HepG2 (cell line): ENCODE data around the gene THRAP3. TPM values are rescaled to one million over a fixed set of nuclear protein-coding genes. Genes with fewer than 3 reads are reported as not detected.

ENCODE experiments used
- CBX1 ChIP-seq: IDR thresholded peaks from one replicate; pipeline ENCODE4 v1.6.1; 2016; ENCODE audit warnings: antibody characterized with exemption, low read depth
- HMG20B ChIP-seq: conservative IDR thresholded peaks from 2 replicates; pipeline ENCODE4 v1.6.1; 2016; ENCODE audit warnings: missing genetic modification reagents, missing compliant biosample characterization
- KDM6A ChIP-seq: IDR thresholded peaks from 2 replicates; pipeline ENCODE4 v1.6.1; 2016; ENCODE audit warnings: low read depth
- MBNL3 ChIP-seq: fragments of 250-450 bp; sonication (Bioruptor Pico); conservative IDR thresholded peaks from 2 replicates; pipeline ENCODE4 v1.8.0; 2022; ENCODE audit warnings: mild to moderate bottlenecking, inconsistent platforms
- MEIS1 ChIP-seq: sonication (generic); formaldehyde crosslinking; IDR thresholded peaks from 2 replicates; pipeline ENCODE4 v1.9.0; 2021; ENCODE audit warnings: mild to moderate bottlenecking, missing genetic modification reagents, moderate library complexity, borderline replicate concordance
- MEIS2 ChIP-seq: sonication (generic); formaldehyde crosslinking; IDR thresholded peaks from 2 replicates; pipeline ENCODE4 v1.9.0; 2021; ENCODE audit warnings: mild to moderate bottlenecking, missing genetic modification reagents
- NR2F2 ChIP-seq: IDR thresholded peaks from 2 replicates; pipeline ENCODE4 v1.6.1; 2012; ENCODE audit warnings: low read depth, inconsistent platforms, borderline replicate concordance
- TOE1 ChIP-seq: sonication (generic); formaldehyde crosslinking; IDR thresholded peaks from 2 replicates; pipeline ENCODE4 v1.4.0; 2020; ENCODE audit warnings: mild to moderate bottlenecking, missing genetic modification reagents
- ZBTB3 ChIP-seq: sonication (generic); formaldehyde crosslinking; IDR thresholded peaks from 2 replicates; pipeline ENCODE4 v1.4.0; 2020; ENCODE audit warnings: low read depth, mild to moderate bottlenecking, moderate library complexity, missing genetic modification reagents, borderline replicate concordance
- ZMYM3 ChIP-seq: sonication (generic); formaldehyde crosslinking; IDR thresholded peaks from 2 replicates; pipeline ENCODE4 v1.5.1; 2020; ENCODE audit warnings: mild to moderate bottlenecking, missing genetic modification reagents
- ZNF20 ChIP-seq: sonication (generic); formaldehyde crosslinking; IDR thresholded peaks from 2 replicates; pipeline ENCODE4 v1.4.0; 2020; ENCODE audit warnings: mild to moderate bottlenecking, moderate library complexity, missing genetic modification reagents
- ZNF260 ChIP-seq: sonication (generic); formaldehyde crosslinking; IDR thresholded peaks from 2 replicates; pipeline ENCODE4 v1.4.0; 2020; ENCODE audit warnings: missing genetic modification reagents, low read depth, mild to moderate bottlenecking, borderline replicate concordance
- ZNF484 ChIP-seq: sonication (generic); formaldehyde crosslinking; IDR thresholded peaks from 2 replicates; pipeline ENCODE4 v1.5.1; 2020; ENCODE audit warnings: mild to moderate bottlenecking, low read depth, missing genetic modification reagents, borderline replicate concordance
- ZNF788 ChIP-seq: sonication (generic); formaldehyde crosslinking; IDR thresholded peaks from 2 replicates; pipeline ENCODE4 v1.5.0; 2020; ENCODE audit warnings: mild to moderate bottlenecking, missing genetic modification reagents, borderline replicate concordance
- ZNF790 ChIP-seq: sonication (generic); formaldehyde crosslinking; IDR thresholded peaks from 2 replicates; pipeline ENCODE4 v1.8.0; 2022; ENCODE audit warnings: missing genetic modification reagents, mild to moderate bottlenecking, borderline replicate concordance
- ZNF850 ChIP-seq: sonication (generic); formaldehyde crosslinking; conservative IDR thresholded peaks from 2 replicates; pipeline ENCODE4 v1.9.0; 2021; ENCODE audit warnings: mild to moderate bottlenecking, missing genetic modification reagents
- polyA plus RNA-seq, 8 experiments: library from polyadenylated mRNA; depleted of rRNA in 3 of 8; stranded (reverse) in 7 of 8; unstranded in 1 of 8; fragments of >200 nt; fragmentation: Illumina TruSeq in 4 of 8; extraction: Trizol in 4 of 8; gene quantifications; 2 replicates each; pipeline versions ENCODE4 v1.2.1 to v1.2.3, GENCODE V29; 2011 to 2016; ENCODE audit warnings: low read depth in 4 of 8, missing spikeins in 1 of 8, mixed read lengths in 1 of 8; ENCODE audit not compliant: insufficient read depth in 1 of 8
- total RNA-seq, 5 experiments: library from RNA; depleted of rRNA; stranded (reverse); fragments of >200 nt; fragmentation: Illumina TruSeq; extraction: Trizol; gene quantifications; 2 replicates each; pipeline ENCODE4 v1.2.3, GENCODE V29; 2016; ENCODE audit warnings: low read depth in 1 of 5
- TF ChIP-seq, protein P1 (sequence below): sonication (generic); formaldehyde crosslinking; IDR thresholded peaks from 2 replicates; pipeline ENCODE4 v1.4.0; 2020; ENCODE audit warnings: missing genetic modification reagents, borderline replicate concordance
- TF ChIP-seq, protein P2 (sequence below): sonication (generic); formaldehyde crosslinking; IDR thresholded peaks from 2 replicates; pipeline ENCODE4 v1.8.1; 2023; ENCODE audit warnings: missing genetic modification reagents, mild to moderate bottlenecking, borderline replicate concordance
- TF ChIP-seq, protein P3 (sequence below): sonication (generic); formaldehyde crosslinking; IDR thresholded peaks from 2 replicates; pipeline ENCODE4 v1.5.1; 2020; ENCODE audit warnings: mild to moderate bottlenecking, missing genetic modification reagents, borderline replicate concordance
- TF ChIP-seq, protein P4 (sequence below): sonication (generic); formaldehyde crosslinking; IDR thresholded peaks from 2 replicates; pipeline ENCODE4 v1.5.0; 2020; ENCODE audit warnings: missing genetic modification reagents
- TF ChIP-seq, protein P5 (sequence below): IDR thresholded peaks from 2 replicates; pipeline ENCODE4 v1.6.1; 2016; ENCODE audit warnings: missing biosample characterization, missing genetic modification reagents, low read depth

Gene THRAP3
- total and polyA plus RNA-seq, 2 of the 13 experiments (the other 11 are each of a cell fraction or from before 2014, with no cell fraction given), result 45.0 to 92.6 TPM

DNA sequence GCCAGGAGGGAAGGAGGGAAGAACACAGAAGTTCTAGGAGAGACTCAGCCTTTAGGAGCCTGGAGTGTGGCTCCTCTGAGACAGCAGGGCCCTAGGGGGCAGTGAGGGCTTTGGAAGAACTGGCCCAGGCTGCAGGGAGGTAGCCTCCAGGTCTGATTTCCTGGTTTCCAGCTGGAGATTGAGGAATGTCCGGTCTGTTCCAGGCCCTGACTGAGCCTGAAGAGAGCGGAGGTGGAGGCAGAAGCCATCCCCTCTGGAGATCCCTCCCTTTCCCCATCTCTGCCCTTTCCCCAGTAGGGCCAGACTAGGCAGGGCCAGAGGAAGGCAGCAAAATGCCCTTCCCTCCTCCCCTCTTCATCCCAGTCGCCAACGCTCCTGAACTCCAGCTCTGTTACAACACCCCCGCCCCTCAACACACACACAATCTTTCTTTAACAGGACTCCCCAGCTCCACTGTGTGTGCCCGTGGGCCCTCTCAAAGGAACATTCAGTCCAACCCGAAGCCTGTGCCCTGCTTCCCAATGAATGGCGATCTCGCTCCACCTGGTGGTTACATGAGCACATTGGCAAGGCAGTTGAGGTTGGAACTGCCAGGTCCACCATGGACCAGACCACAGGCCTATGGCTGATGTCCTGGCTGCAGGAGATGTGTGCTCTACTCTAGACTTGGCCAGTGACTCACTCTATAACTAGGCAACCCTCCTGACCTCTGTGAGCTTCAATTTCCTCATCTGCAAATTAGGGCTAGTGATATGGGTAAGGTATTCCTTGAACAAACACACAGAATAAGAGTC, 36.2 kb upstream of the THRAP3 start (continued):
- TF ChIP-seq, protein P1, sequence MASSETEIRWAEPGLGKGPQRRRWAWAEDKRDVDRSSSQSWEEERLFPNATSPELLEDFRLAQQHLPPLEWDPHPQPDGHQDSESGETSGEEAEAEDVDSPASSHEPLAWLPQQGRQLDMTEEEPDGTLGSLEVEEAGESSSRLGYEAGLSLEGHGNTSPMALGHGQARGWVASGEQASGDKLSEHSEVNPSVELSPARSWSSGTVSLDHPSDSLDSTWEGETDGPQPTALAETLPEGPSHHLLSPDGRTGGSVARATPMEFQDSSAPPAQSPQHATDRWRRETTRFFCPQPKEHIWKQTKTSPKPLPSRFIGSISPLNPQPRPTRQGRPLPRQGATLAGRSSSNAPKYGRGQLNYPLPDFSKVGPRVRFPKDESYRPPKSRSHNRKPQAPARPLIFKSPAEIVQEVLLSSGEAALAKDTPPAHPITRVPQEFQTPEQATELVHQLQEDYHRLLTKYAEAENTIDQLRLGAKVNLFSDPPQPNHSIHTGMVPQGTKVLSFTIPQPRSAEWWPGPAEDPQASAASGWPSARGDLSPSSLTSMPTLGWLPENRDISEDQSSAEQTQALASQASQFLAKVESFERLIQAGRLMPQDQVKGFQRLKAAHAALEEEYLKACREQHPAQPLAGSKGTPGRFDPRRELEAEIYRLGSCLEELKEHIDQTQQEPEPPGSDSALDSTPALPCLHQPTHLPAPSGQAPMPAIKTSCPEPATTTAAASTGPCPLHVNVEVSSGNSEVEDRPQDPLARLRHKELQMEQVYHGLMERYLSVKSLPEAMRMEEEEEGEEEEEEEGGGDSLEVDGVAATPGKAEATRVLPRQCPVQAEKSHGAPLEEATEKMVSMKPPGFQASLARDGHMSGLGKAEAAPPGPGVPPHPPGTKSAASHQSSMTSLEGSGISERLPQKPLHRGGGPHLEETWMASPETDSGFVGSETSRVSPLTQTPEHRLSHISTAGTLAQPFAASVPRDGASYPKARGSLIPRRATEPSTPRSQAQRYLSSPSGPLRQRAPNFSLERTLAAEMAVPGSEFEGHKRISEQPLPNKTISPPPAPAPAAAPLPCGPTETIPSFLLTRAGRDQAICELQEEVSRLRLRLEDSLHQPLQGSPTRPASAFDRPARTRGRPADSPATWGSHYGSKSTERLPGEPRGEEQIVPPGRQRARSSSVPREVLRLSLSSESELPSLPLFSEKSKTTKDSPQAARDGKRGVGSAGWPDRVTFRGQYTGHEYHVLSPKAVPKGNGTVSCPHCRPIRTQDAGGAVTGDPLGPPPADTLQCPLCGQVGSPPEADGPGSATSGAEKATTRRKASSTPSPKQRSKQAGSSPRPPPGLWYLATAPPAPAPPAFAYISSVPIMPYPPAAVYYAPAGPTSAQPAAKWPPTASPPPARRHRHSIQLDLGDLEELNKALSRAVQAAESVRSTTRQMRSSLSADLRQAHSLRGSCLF, result no peak
- TF ChIP-seq ZBTB3 (CRISPR knock-in tag) (no peak), ZNF20 (CRISPR knock-in tag) (no peak), ZNF850 (CRISPR knock-in tag) (no peak), CBX1 (no peak), ZNF788 (CRISPR knock-in tag) (peak; percentile 53; the same call in 1 of the 2 replicates), MEIS1 (no peak), KDM6A (CRISPR knock-in tag) (no peak), ZNF484 (no peak), ZMYM3 (CRISPR knock-in tag) (peak; percentile 35; the same call in 1 of the 2 replicates), TOE1 (CRISPR knock-in tag) (no peak), NR2F2 (no peak), ZNF260 (CRISPR knock-in tag) (no peak), MBNL3 (no peak), ZNF790 (CRISPR knock-in tag) (no peak), HMG20B (CRISPR knock-in tag) (no peak; the same call in 1 of the 2 replicates), MEIS2 (CRISPR knock-in tag) (peak; percentile 45; the same call in 1 of the 2 replicates)
- TF ChIP-seq, protein P2, sequence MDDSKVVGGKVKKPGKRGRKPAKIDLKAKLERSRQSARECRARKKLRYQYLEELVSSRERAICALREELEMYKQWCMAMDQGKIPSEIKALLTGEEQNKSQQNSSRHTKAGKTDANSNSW (CRISPR knock-in tag), result no peak
- TF ChIP-seq, protein P3, sequence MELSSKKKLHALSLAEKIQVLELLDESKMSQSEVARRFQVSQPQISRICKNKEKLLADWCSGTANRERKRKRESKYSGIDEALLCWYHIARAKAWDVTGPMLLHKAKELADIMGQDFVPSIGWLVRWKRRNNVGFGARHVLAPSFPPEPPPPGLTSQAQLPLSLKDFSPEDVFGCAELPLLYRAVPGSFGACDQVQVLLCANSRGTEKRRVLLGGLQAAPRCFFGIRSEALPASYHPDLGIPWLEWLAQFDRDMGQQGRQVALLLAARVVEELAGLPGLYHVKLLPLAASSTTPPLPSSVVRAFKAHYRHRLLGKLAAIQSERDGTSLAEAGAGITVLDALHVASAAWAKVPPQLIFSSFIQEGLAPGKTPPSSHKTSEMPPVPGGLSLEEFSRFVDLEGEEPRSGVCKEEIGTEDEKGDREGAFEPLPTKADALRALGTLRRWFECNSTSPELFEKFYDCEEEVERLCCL, result no peak
- TF ChIP-seq, protein P4, sequence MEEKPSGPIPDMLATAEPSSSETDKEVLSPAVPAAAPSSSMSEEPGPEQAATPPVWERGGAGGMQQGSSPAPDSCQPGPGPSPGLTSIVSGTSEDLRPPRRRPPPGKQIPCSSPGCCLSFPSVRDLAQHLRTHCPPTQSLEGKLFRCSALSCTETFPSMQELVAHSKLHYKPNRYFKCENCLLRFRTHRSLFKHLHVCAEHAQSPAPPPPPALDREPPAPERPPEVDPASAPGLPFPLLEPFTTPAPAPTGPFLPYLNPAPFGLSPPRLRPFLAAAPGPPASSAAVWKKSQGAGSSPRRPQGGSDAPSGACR (CRISPR knock-in tag), result no peak
- TF ChIP-seq, protein P5, sequence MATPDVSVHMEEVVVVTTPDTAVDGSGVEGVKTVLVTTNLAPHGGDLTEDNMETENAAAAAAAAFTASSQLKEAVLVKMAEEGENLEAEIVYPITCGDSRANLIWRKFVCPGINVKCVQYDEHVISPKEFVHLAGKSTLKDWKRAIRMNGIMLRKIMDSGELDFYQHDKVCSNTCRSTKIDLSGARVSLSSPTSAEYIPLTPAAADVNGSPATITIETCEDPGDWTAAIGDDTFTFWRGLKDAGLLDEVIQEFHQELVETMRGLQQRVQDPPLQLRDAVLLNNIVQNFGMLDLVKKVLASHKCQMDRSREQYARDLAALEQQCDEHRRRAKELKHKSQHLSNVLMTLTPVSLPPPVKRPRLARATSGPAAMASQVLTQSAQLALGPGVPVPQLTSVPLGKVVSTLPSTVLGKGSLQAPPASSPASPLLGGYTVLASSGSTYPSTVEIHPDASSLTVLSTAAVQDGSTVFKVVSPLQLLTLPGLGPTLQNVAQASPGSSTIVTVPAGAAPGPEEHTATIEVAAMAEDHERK (CRISPR knock-in tag), result no peak
